Progenitor cell of endocrine pancreas (in vitro differentiated cells): ENCODE results near the gene UNC50. TPM values are rescaled to one million over a fixed set of nuclear protein-coding genes. Genes with fewer than 3 reads are reported as not detected.

ENCODE experiments used
- DNase-seq: peaks from one replicate; pipeline ENCODE4 v3.0.0; 2021; ENCODE audit warnings: low spot score; ENCODE audit not compliant: unreplicated experiment
- H3K27ac Mint-ChIP-seq: 2 replicates; pipeline ENCODE4 v1.8.0; 2021; ENCODE audit warnings: mild to moderate bottlenecking, moderate library complexity, mixed read lengths
- H3K27me3 Mint-ChIP-seq: 2 replicates; pipeline ENCODE4 v1.8.0; 2021; ENCODE audit warnings: mixed read lengths
- H3K36me3 Mint-ChIP-seq: 2 replicates; pipeline ENCODE4 v1.8.0; 2022; ENCODE audit warnings: mixed read lengths; ENCODE audit not compliant: insufficient read depth
- H3K4me1 Mint-ChIP-seq: 2 replicates; pipeline ENCODE4 v1.8.0; 2021; ENCODE audit warnings: low read depth, mixed read lengths
- H3K4me3 Mint-ChIP-seq: 2 replicates; pipeline ENCODE4 v1.8.0; 2021; ENCODE audit warnings: low read depth, mild to moderate bottlenecking, moderate library complexity, mixed read lengths
- H3K9me3 Mint-ChIP-seq: 2 replicates; pipeline ENCODE4 v1.8.0; 2021; ENCODE audit warnings: low read depth, mixed read lengths
- total RNA-seq: library from RNA; stranded (reverse); gene quantifications from 2 replicates; pipeline ENCODE4 v1.2.1, GENCODE V29; 2021
- TF ChIP-seq, protein P1 (sequence below): fragments of 200-600 bp; sonication (generic); IDR thresholded peaks from one replicate; pipeline ENCODE4 v1.5.0; 2021; ENCODE audit warnings: antibody characterized with exemption, mild to moderate bottlenecking; ENCODE audit not compliant: unreplicated experiment

Gene UNC50
- total RNA-seq, 1 donor from 2014 or later: 39.3 TPM

DNA sequence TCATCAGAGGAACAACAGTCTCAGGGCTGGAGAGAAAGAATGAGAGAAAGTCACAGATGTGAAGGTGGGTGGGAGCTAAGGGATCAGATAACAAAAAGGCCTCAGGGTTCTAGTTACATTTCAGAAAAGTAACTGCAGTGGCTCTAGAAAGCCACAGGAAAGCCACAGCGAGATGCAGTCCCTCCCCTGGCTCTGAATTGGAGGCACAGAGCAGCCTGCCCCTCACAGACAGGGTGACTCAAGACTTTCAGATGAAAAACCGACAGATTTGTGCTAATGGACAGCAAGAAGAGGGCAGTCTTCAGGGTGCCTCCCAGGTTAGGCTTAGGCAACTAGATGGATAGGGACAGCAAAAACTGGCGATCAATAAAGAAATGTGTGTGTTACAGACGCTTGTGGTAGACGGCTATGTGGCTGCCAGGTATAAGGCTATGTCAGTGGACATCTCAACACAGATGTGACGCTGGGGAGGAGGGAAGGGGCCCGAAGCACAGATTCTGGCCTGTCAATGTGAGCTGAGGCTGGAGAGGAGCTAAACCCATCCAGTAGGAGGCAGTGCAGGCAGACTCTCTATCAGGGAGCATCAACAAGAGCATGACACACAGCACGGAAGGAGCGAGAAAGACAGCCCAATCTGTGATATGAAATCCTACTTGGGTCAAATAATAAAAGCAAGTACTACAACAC, 26.2 kb downstream of the UNC50 start:
- no peaks in the 10 kb centered on the region for H3K4me1 Mint-ChIP-seq
- peaks cover 3% of the 10 kb centered on the region for H3K36me3 Mint-ChIP-seq
- H3K4me3 Mint-ChIP-seq: no peak overlapping the region
- no peak for DNase-seq
- no peaks in the 10 kb centered on the region for H3K27me3 Mint-ChIP-seq
- no peaks in the 10 kb centered on the region for H3K9me3 Mint-ChIP-seq
- H3K27ac Mint-ChIP-seq: no peak overlapping the region
- TF ChIP-seq, protein P1, sequence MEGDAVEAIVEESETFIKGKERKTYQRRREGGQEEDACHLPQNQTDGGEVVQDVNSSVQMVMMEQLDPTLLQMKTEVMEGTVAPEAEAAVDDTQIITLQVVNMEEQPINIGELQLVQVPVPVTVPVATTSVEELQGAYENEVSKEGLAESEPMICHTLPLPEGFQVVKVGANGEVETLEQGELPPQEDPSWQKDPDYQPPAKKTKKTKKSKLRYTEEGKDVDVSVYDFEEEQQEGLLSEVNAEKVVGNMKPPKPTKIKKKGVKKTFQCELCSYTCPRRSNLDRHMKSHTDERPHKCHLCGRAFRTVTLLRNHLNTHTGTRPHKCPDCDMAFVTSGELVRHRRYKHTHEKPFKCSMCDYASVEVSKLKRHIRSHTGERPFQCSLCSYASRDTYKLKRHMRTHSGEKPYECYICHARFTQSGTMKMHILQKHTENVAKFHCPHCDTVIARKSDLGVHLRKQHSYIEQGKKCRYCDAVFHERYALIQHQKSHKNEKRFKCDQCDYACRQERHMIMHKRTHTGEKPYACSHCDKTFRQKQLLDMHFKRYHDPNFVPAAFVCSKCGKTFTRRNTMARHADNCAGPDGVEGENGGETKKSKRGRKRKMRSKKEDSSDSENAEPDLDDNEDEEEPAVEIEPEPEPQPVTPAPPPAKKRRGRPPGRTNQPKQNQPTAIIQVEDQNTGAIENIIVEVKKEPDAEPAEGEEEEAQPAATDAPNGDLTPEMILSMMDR: peak; percentile 36

DNA sequence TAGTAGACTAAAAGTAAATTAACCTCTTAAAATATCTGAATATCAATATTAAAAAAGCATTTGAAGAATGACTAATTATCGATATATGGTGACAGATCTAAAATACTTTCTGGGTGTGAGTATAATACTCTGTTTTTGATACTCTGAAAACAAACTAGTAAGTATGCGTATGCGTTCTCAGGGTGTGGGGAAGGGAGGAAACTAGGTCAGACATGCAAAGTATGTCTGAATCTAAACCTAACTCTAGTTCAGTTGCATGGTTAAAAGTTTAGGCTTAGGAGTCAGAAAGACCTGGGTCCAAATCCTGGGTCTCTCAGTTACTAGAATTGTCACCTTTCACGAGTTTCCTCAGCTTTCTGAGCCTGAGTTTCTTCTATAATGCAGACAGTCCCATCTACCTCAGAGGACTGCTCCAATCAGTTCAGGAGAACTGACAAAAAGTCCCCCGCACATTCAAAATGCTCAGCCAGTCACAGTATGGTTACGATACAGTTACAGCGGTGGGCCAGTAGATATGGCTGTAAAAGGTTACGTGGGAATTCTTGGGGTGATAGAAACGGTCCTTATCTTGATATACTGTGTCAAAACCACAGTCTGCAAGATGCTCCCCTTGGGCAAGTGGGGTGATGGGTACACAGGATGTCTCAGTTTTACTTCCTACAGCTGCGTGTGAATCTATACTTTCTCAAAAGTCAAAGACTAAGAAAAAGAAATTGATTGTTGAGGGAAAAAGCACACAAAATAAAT, 29.2 kb downstream of the UNC50 start:
- H3K27me3 Mint-ChIP-seq: no peaks in the 10 kb centered on the region

DNA sequence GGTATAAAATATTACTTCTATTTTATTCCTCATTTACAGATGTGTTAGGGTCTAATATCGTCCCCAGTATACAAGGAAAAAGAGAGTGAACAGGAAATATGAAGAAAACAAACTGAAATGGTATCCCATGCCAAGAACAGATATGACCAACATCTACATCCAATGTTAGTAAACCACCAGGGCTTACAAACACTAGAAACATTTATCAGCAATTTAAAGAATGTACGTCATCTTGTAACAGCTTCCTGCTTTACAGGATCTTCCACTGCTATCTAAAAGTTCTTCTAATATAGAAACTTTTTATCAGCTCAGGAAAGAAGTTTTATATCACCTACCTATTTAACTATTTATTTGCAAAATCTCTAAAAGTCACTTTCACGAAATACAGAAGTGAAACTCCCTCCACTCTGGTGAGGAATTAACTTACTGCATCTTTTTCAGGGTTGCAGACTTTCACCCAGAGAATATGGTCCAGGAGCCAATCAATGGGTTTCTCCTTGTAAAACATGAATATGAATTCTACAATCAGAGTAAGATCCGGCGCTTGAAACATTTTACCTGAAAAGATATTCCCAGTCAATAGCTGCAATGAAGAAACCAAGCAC, 35.2 kb downstream of the UNC50 start:
- DNase-seq: no peak
- Mint-ChIP-seq H3K36me3 (peaks cover 6% of the 10 kb centered on the region), H3K9me3 (no peaks in the 10 kb centered on the region), H3K4me3 (no peak overlapping the region), H3K27ac (no peak overlapping the region), H3K4me1 (no peaks in the 10 kb centered on the region), H3K27me3 (no peaks in the 10 kb centered on the region)
- TF ChIP-seq, protein P1: no peak

More for the DNA sequence above, 29.2 kb downstream of the UNC50 start:
- H3K36me3 Mint-ChIP-seq: peaks cover 5% of the 10 kb centered on the region
- H3K4me3 Mint-ChIP-seq: no peak overlapping the region
- no peaks in the 10 kb centered on the region for H3K9me3 Mint-ChIP-seq
- TF ChIP-seq, protein P1: no peak
- DNase-seq: no peak
- no peaks in the 10 kb centered on the region for H3K4me1 Mint-ChIP-seq
- H3K27ac Mint-ChIP-seq: no peak overlapping the region

DNA sequence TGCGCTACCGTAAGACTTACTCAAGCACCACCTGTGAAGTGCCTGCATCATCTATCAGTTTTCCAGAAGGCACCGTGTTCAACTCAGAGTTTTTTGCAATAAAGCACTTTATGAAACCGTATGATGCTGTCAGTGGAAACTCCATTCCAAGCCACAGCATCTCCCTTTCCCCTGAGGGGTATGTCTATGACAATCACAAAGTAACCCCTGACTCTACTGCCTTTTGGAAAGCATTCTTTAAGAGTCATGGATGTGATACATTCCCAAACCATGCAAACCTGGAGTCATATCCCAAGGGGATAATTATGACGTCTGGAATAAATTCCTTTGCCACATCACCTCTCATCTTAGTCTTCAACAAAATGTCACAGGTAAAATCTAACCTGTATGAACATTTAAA, 39.2 kb downstream of the UNC50 start:
- Mint-ChIP-seq H3K4me3 (no peak overlapping the region), H3K9me3 (no peaks in the 10 kb centered on the region), H3K27me3 (no peaks in the 10 kb centered on the region), H3K4me1 (peaks cover 3% of the 10 kb centered on the region), H3K36me3 (peaks cover 5% of the 10 kb centered on the region), H3K27ac (no peak overlapping the region)
- TF ChIP-seq, protein P1: no peak
- DNase-seq: no peak

DNA sequence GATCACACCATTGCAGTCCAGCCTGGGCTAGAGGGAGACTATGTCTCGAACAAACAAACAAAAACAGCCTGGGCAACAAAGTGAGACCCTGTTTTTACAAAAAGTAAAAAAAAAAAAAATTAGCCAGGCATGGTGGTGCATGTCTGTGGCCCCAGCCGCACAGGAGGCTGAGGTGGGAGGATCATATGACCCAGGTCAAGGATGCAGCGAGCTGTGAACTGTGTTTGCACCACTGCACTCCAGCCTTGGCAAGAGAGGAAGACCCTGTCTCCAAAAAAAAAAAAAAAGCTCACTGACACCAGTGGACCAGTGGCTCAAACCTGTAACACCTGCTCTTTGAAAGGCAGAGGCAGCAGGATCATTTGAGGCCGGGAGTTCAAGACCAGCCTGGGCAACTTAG, 40.1 kb downstream of the UNC50 start:
- no peaks in the 10 kb centered on the region for H3K9me3 Mint-ChIP-seq
- DNase-seq: no peak
- TF ChIP-seq, protein P1: no peak
- peaks cover 4% of the 10 kb centered on the region for H3K36me3 Mint-ChIP-seq
- H3K4me1 Mint-ChIP-seq: peaks cover 3% of the 10 kb centered on the region
- H3K27me3 Mint-ChIP-seq: no peaks in the 10 kb centered on the region
- no peak overlapping the region for H3K4me3 Mint-ChIP-seq
- no peak overlapping the region for H3K27ac Mint-ChIP-seq
